Measurements from ENCODE around the gene TBC1D14.
A peak's percentile ranks its signal among the peaks of the same experiment; 100 is the strongest.

The TBC1D14 gene

DNA sequence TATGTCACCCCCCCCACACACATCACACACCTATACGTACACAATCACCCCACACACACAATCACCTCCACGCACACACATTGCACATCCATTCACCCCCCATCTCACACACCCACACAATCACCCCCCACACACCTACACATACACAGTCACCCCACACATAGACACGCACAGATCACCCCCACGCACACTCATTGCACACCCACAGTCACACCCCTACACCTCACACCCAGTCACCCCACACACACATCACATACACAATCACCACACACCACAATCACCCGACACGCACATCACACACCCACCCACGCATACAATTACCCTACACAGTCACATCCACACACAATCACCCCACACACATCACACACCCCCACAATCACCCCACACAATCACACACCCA lies 117.7 kb downstream of the TBC1D14 start:
- DNase-seq = no peak

GRCh38 chr4:7027913-7028312 lies 118.3 kb downstream of the TBC1D14 start:
- DNase-seq = no peak

DNA sequence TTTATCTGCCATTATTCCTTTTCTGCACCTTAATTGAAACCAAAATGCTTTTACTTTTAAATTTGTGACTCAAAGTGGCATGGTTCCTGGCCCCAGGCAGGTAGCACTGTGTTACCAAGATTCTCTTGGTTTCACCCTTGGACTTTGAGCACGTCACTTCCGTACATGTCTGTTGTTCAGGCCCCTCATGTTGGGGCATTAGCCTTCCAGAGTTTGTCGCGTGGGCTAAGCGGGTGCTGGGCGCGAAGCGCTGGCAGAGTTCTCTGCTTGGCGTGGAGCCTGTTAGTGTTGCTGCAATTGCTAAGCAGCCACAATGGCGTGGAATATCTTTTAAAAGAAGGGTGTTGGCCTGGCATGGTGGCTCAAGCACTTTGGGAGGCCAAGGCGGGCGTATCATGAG lies 119.6 kb downstream of the TBC1D14 start:
- DNase-seq = no peak

GRCh38 chr4:7029921-7030320 lies 120.3 kb downstream of the TBC1D14 start:
- DNase-seq = no peak

GRCh38 chr4:7030856-7031255 lies 121.2 kb downstream of the TBC1D14 start:
- no peak for DNase-seq

GRCh38 chr4:7031558-7032449 lies 122.2 kb downstream of the TBC1D14 start:
- DNase-seq = no peak

DNA sequence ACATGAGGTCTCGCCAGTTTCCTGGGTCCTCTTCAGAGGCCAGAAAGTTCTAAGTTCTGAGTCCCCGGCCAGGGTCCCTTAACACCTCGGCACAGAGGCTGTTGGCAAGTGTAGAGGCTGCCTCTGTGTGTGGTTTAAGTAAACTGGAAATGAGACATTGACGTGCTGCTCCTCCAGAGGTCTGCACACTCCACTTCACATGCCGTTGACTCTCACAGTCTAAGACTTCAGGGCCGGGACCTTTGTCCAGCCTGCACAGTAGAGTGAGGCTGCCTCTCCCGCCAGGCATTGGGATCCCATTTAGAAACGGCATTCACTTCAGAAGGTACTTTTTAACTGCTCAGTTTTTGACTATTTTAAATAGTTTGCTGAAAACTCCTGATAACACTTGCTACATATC lies 123.0 kb downstream of the TBC1D14 start:
- DNase-seq = no peak

DNA sequence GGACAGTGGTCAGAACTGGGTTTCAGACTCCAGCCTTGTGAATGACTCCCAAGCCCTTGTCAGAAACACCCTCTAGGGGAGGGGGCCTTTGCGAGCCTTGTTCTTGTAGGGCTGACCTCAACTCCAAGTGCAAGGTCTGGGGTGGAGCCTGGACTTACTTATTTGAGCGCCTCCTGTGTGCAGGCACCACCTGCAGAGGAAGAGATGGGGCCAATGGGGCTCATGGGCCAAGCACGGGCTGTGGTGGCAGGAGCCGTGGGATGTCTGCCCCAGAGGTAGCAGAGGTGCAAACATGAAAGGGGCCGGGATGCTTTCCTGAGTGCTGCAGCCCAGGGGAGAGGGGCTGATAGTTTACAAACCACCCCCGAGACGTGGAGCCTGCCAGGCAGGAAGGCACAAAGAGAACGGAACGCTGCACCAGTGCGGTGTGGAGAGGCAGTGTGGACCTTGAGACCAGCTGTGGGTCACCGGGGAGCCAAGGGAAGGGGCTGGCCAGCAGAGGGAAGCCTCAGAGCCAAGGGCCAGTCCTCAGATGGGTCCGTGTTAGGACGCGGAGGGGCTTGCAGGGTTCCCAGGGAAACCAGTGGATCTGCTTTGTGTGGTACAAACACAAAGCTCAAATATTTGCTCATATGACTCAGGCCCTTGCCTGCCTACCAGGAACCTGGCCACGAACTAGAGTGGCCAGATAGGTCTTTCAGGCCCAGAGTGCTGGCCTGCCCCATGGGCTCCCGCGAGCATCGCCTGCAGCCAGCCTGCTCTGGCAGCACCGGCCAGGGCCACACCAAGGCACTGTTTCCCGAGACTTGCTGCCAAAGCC lies 124.8 kb downstream of the TBC1D14 start:
- DNase-seq = no peak

DNA sequence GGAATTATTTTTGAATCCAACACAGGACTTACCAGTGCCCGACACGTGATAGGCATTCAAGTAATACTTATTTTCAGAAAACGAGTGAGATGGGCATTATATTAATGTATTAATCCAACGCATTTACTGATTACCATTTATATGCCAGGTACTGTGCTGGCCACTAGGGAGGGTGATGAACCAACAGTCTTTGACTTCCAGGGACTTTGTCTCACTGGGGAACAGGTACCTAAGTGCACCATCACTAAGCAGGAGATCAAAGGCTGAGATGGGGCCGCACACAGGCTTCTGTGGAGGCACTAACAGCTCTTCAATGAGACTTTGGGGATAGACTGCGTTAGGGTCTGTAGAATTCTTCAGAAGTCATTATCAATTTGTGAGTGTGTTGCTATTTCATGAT lies 127.8 kb downstream of the TBC1D14 start:
- peak in 1 of 2 donors; percentile 15 for DNase-seq

- no peak for DNase-seq
These were observed 131.1 kb downstream of the TBC1D14 start for GRCh38 chr4:7040765-7041164.

GRCh38 chr4:7041246-7041645 lies 131.6 kb downstream of the TBC1D14 start:
- no peak for DNase-seq

DNA sequence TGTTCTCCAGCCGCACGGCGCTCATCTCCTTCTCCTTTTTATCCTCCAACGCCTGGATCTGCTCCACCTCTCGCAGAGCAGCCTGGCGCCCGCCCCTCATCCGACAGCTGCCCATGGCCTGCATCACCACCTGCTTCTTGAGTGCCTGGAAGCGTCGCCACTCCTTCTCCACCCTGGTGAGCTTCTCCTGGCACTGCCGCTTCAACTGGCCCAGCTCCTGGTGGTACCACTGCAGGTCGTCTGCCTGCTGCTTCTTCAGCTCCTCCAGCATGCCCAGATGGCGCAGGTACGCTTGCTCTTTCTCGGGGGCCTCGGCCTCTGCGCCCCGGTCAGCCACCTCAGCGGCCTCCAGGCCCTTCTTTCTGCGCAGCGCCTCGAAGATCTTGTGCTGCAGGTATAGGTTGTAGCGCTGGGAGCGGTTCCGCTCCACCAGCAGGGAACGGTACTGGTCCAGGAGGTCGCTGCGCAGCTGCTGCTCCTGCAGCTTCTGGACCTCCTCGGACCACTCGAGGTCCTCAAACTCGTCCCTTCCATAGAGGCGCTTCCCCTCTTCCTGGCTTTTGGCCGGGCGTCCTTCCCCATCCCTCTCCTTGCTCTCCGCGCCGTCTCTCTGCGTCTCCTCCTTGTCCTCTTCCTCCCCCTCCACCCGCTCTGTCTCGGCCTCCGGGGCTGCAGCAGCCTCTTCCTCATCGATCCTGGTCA lies 132.3 kb downstream of the TBC1D14 start:
- no peak for DNase-seq

GRCh38 chr4:7042503-7043283 lies 133.1 kb downstream of the TBC1D14 start:
- DNase-seq = peak; percentile 96

- DNase-seq = peak; percentile 56 to 57
These were observed 133.9 kb downstream of the TBC1D14 start, which contains the start of gene TADA2B for GRCh38 chr4:7043284-7044136. Gene TADA2B (plus strand): TSS chr4:7043372. CDS start chr4:7043580, 208 bp downstream.

DNA sequence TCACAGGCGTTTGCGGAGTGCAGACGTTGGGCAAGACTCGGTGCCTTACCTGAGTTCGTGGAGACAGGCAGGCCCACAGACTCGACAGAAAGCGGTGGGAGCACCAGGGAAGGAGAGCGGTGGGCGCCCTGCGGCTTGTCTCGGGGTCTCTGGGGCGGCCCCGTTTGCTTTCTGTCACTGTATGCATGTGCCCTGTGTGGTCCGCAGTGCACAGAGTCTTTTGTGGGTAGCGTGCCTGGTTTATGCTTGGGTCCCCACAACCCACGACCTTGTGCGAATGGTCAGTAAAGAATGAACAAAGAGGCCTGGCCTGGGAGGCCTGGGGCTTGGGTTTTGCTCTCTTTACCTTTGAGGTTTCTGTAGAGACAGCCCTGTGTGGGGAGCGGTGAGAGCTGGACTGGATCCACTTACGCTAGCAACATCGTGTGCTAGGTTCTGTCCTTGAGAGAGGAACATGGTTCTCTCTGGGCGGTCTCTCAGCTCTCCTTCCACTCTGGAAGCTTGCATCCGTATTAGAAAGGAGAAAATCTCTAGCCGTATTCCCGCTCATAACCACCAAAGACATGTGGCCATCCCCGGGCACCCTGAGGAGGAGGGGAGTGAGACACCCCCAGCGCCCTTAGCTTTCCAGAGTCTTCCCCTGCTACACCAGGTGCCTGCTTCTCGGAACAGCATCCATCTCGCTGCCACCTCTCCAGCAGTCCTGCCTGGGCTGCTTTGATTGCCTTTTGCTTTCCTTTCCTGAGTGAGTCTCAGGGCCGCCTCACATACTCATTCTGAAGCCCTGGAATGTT lies 134.7 kb downstream of the TBC1D14 start:
- DNase-seq = no peak

DNA sequence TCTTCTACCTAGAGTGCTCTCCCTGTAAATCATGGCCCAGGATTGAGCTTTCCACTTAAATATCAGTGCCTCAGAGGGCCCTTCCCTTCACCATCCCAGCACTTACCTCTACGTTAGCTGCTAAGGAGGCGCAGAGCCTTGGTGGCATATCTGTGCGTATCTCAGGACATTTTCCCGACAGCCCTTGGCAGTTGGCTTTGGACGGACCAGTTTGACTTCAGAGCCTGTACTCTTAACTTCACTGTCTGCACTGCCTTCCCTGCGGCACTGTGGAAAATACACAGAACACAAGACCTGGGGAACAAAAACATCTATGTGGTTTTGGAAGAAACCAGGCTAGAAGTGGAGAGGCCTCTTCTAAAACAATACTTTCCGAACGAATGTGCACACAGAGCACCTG lies 135.9 kb downstream of the TBC1D14 start:
- DNase-seq = no peak

DNA sequence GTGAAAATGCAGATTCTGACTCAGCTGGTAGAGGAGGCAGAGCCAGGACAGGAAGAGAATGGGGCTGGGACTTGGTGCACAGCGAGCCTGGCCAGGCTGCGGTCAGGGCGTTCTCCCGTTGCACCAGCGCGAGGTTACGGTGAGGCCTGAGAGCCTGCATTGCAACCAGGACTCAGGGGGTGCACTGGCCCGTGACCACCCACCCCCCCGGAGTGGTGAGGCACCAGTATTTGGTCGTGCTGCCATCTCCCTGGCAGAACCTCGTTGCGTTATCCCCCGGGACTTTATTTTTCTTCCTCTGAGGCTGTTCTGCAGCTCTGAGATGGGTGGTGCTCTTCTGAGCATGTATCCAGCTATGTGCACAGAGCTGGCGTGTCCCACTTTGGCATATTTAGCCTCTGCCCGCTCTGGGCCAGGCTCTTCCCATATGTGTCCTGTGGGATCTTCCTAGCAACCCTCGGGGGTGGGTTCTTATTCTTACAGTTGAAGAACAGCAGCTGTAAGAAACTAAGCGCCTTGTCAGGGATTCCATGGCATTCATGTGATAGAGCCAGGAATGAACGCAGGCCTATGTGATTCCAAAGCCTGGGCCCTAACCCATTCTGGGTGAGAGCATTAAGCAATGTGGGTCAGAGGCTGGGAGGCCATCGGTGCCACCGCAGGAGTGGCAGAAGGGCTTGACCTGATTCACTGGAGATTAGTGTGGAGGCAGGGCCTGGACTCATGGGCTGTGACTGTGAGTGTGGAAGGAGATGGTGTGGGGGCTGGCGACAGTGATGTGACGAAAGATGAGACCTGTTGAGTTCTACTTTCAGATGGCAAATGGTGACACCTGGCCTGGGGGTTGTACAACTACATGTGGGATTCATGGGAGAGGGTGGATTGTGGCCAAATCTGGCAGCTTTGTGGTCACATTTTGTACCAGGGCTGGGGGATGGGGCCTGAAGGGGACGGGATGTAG lies 136.6 kb downstream of the TBC1D14 start:
- no peak for DNase-seq

DNA sequence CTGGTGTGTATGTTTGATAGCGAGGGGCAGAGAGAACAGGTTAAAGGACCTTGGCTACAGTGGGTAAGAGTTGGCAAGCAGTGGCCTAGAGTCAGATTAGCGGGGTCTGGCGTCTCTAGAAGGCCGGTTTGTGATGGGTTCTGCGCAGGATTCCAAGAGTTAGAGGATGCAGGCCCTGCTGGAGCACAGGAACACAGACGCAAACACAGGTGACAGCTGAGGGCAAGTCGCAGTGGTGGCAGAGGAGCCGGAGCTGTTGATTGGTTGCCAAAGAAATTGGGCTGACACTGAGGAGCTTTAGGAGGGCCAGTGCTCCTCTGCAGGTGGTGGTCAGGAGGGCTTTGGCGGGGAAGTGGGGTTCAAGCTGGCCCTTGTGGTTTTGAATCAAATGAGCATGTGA lies 137.3 kb downstream of the TBC1D14 start:
- DNase-seq = no peak

DNA sequence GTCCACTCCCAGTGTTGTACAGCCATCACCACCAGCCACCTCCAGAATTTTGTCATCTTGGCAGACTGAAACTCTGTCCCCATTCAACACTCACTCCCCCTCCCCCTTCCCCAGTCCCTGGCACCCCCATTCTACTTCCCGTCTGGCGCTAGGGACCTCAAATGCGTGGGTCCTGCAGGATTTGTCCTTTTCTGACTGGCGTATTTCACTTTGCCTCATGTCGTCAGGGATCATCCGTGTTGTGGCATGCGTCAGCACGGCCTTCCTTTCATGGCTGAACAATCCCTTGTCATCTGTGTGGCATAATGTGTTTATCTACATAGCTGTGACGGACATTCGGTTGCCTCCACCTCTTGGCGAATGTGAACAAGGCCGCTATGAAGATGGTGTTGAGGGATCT lies 139.0 kb downstream of the TBC1D14 start:
- no peak for DNase-seq
